RWPE2 (cell line): ENCODE data around the gene RAPGEFL1.
A peak's percentile ranks its signal among the peaks of the same experiment; 100 is the strongest.

Source experiments
- ATAC-seq: fragments of 200-7000 bp; cut with Tn5 transposase; 3 replicates; pipeline ENCODE4 v1.9.1; 2021; ENCODE audit warnings: low read depth
- DNase-seq: peaks from one replicate; pipeline ENCODE4 v3.0.0-alpha.2; 2020; ENCODE audit warnings: low spot score
- H3K27ac ChIP-seq: fragments of 450-650 bp; 2 replicates; pipeline ENCODE4 v1.5.1; 2017; ENCODE audit warnings: mild to moderate bottlenecking; ENCODE audit not compliant: poor library complexity, severe bottlenecking
- H3K27me3 ChIP-seq: fragments of 250-450 bp; sonication (Bioruptor Pico); 2 replicates; pipeline ENCODE4 v1.5.1; 2021; ENCODE audit warnings: mild to moderate bottlenecking, moderate library complexity; ENCODE audit not compliant: insufficient read depth, poor library complexity, severe bottlenecking
- H3K36me3 ChIP-seq: fragments of 250-450 bp; sonication (Bioruptor Pico); 2 replicates; pipeline ENCODE4 v1.5.1; 2020; ENCODE audit warnings: low read depth, mild to moderate bottlenecking, moderate library complexity
- H3K4me1 ChIP-seq: fragments of 250-450 bp; sonication (Bioruptor Pico); 2 replicates; pipeline ENCODE4 v1.5.1; 2021; ENCODE audit warnings: mild to moderate bottlenecking, moderate library complexity; ENCODE audit not compliant: insufficient read depth, poor library complexity, severe bottlenecking
- H3K4me3 ChIP-seq: fragments of 250-450 bp; sonication (Bioruptor Pico); 2 replicates; pipeline ENCODE4 v1.5.1; 2021; ENCODE audit warnings: mild to moderate bottlenecking, moderate library complexity; ENCODE audit not compliant: severe bottlenecking
- H3K9me3 ChIP-seq: fragments of 250-450 bp; sonication (Bioruptor Pico); 2 replicates; pipeline ENCODE4 v1.5.1; 2021; ENCODE audit warnings: mild to moderate bottlenecking, moderate library complexity; ENCODE audit not compliant: severe bottlenecking
- CTCF ChIP-seq: fragments of 450-650 bp; IDR thresholded peaks from one replicate; pipeline ENCODE4 v1.5.1; 2017; ENCODE audit warnings: mild to moderate bottlenecking, moderate library complexity; ENCODE audit not compliant: poor library complexity, severe bottlenecking

RAPGEFL1 gene

GRCh38 chr17:40173091-40173777 is 4.0 kb upstream of the RAPGEFL1 start:
- ATAC-seq: no peak
- Histone ChIP-seq H3K9me3 (no peaks in the 10 kb centered on the region), H3K27ac (no peak overlapping the region), H3K36me3 (peaks cover 41% of the 10 kb centered on the region), H3K4me1 (peaks cover 17% of the 10 kb centered on the region), H3K4me3 (no peak overlapping the region), H3K27me3 (no peaks in the 10 kb centered on the region)
- TF ChIP-seq CTCF: no peak
- no peak for DNase-seq

DNA sequence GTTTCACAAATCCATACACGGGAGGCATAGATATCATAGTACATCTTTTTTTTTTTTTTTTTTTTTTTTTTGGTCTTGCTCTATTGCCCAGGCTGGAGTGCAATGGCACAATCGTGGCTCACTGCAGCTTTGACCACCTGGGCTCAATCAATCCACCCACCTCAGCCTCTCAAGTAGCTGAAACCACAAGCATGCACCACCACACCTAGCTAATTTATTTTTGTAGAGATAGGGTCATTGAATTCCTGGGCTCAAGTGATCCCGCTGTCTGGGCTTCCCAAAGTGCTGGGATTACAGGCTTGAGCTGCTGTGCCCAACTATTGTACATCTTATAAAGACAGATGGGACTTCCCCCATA is 3.5 kb upstream of the RAPGEFL1 start:
- ATAC-seq (no peak), DNase-seq (no peak)
- TF ChIP-seq CTCF: no peak
- Histone ChIP-seq H3K27ac (no peak overlapping the region), H3K27me3 (no peaks in the 10 kb centered on the region), H3K4me1 (peaks cover 17% of the 10 kb centered on the region), H3K9me3 (no peaks in the 10 kb centered on the region), H3K4me3 (no peak overlapping the region), H3K36me3 (peaks cover 36% of the 10 kb centered on the region)

DNA sequence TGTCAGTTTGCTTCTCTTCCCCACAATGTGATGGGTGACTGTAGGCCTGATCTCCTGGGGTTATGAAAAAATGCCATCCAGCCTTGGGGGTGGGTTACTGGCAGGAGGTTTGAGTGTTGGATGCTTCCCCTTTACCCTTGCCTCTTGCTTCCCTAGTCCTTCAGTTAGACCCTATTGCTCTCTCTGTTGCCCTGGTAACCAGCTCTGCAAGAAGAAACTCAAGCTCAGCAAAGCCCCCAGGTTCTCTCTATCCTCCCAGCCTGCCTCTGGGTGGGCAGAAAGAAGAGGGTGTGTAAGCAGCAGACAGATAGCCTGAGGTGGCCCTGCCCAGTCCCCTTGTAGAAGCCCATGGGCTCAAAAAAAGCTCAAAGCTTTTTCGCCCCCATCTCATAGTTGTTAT is 2.8 kb upstream of the RAPGEFL1 start:
- Histone ChIP-seq H3K27ac (no peak overlapping the region), H3K36me3 (peaks cover 29% of the 10 kb centered on the region), H3K4me1 (peaks cover 18% of the 10 kb centered on the region), H3K4me3 (no peak overlapping the region), H3K9me3 (no peaks in the 10 kb centered on the region), H3K27me3 (no peaks in the 10 kb centered on the region)
- ATAC-seq (no peak), DNase-seq (no peak)
- no peak for TF ChIP-seq CTCF

DNA sequence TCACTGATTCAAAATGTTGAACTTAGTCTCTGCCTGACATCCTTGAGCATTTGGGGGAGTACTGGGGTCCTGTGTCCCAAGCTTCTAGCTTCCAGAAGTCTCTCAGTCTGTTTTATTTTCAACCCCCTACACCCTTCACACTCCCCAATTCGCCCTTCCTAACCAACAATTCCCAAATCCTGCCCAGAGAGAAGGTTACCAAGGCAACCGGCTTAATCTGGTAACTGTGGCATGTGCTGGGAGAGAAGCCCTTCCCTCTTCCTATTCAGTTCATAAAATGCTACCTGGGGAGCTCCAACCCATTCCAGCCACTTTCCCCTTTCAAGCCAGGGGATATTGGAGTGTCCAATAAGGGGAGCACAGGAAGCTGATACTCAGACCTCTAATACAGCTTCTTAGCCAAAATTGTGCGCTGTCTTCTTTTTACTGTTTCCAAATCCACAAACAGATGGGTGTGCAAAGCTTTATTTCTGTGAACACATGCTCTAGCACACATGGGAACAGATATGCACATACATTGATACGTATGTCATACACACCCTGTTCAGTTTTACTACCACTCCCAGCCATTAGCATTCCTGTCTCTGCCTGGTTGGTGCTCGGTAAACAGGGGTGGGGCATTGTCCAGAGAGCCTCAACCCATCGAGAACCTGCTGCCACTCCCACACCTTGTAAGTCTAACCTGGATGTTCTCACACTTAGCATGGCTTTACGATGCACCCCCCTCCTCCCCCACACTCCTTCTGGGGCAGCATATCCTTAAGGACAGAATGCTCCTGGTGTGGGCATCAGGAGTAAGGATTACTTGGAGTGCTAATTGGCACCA is 1.1 kb upstream of the RAPGEFL1 start:
- Histone ChIP-seq H3K4me3 (no peak overlapping the region), H3K9me3 (no peaks in the 10 kb centered on the region), H3K27me3 (no peaks in the 10 kb centered on the region), H3K4me1 (peaks cover 32% of the 10 kb centered on the region), H3K27ac (peak overlapping the region; percentile 68), H3K36me3 (peaks cover 14% of the 10 kb centered on the region)
- TF ChIP-seq CTCF: no peak
- ATAC-seq (peak; percentile 57), DNase-seq (no peak)

DNA sequence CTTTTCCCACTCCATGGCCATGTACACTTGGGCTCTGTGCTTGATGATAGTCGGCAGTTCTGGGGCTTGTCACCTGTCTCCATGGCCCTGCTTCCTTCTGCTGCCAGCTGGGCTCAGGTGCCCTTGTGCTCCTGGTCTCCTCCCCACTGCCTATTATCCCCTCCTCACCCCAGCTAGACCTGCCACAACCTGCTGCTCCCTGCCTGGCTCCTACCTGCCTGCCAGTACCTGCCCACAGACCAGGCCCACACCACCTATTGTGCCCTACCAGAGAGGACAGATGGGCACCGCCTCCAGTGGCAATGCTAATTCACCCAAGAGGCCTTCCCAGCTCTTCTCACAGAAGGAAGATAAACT is 538 bp upstream of the RAPGEFL1 start:
- Histone ChIP-seq H3K27me3 (no peaks in the 10 kb centered on the region), H3K4me3 (no peak overlapping the region), H3K36me3 (peaks cover 8% of the 10 kb centered on the region), H3K27ac (peak overlapping the region; percentile 68), H3K4me1 (peaks cover 32% of the 10 kb centered on the region), H3K9me3 (no peaks in the 10 kb centered on the region)
- no peak for TF ChIP-seq CTCF
- peak; percentile 63 for ATAC-seq
- DNase-seq: peak; percentile 86
